Peyer's patch (tissue), 4 donors: ENCODE data around the gene MYO9B. TPM values are rescaled to one million over a fixed set of nuclear protein-coding genes. Genes with fewer than 3 reads are reported as not detected.

Source experiments
- DNase-seq, 3 donors: peaks; one replicate each; pipeline ENCODE4 v3.0.0-alpha.2; 2017 to 2019
- H3K27ac ChIP-seq, 4 donors: fragments of 200-600 bp; sonication (generic); one replicate each; pipeline ENCODE4 v1.5.1; 2016 to 2019
- H3K27me3 ChIP-seq, 2 donors: fragments of 200-600 bp; sonication (generic); one replicate each; pipeline ENCODE4 v1.5.1; 2019
- H3K36me3 ChIP-seq, 3 donors: fragments of 200-600 bp; sonication (generic); one replicate each; pipeline ENCODE4 v1.5.1; 2016 to 2019
- H3K4me1 ChIP-seq, 4 donors: fragments of 200-600 bp; sonication (generic); one replicate each; pipeline ENCODE4 v1.5.1; 2016 to 2019
- H3K4me3 ChIP-seq, 4 donors: fragments of 200-600 bp; sonication (generic); 1 replicate in 3 of 4; 2 replicates in 1 of 4; pipeline ENCODE4 v1.5.1; 2016 to 2019; ENCODE audit warnings: mild to moderate bottlenecking in 1 of 4
- H3K9me3 ChIP-seq, 4 donors: fragments of 200-600 bp; sonication (generic); one replicate each; pipeline ENCODE4 v1.5.1; 2016 to 2019; ENCODE audit warnings: mild to moderate bottlenecking in 1 of 4
- CTCF ChIP-seq, 6 experiments: fragments of 450-650 bp in 4 of 6; fragments of 200-600 bp in 2 of 6; sonication (generic) in 1 of 6; IDR thresholded peaks; one replicate each; pipeline ENCODE4 v1.5.1; 2017 to 2019; ENCODE audit warnings: antibody characterized with exemption in 6 of 6, mild to moderate bottlenecking in 3 of 6, moderate library complexity in 1 of 6
- POLR2A ChIP-seq, 2 donors: fragments of 450-650 bp; IDR thresholded peaks; one replicate each; pipeline ENCODE4 v1.5.1; 2017; ENCODE audit warnings: antibody characterized with exemption in 2 of 2, mild to moderate bottlenecking in 2 of 2, moderate library complexity in 2 of 2
- total RNA-seq, 4 donors: library from RNA; depleted of rRNA; stranded (reverse); fragments of >200 nt; gene quantifications; one replicate each; pipeline ENCODE4 v1.1.0, GENCODE V29; 2016

MYO9B gene
- total RNA-seq, 4 donors from 2014 or later, result 65.3 to 578 (median 143) TPM

- Histone ChIP-seq H3K4me3 (no peak overlapping the region), H3K4me1 (peaks cover 0 to 5% (median 0%) of the 10 kb centered on the region in 4 donors), H3K36me3 (peaks cover 0 to 23% (median 0%) of the 10 kb centered on the region in 3 donors), H3K27me3 (no peaks in the 10 kb centered on the region), H3K9me3 (no peaks in the 10 kb centered on the region), H3K27ac (no peak overlapping the region)
- TF ChIP-seq POLR2A (IDR thresholded peaks at IDR 0.05) (no peak), CTCF (IDR thresholded peaks at IDR 0.05) (no peak)
- no peak for DNase-seq
Measured at GRCh38 chr19:17061691-17062090, 13.9 kb upstream of the MYO9B start.

GRCh38 chr19:17063428-17063827 is 12.1 kb upstream of the MYO9B start:
- H3K9me3 ChIP-seq, result no peaks in the 10 kb centered on the region
- no peak overlapping the region for H3K4me3 ChIP-seq
- H3K27me3 ChIP-seq, result no peaks in the 10 kb centered on the region
- TF ChIP-seq POLR2A (IDR thresholded peaks at IDR 0.05) (no peak), CTCF (IDR thresholded peaks at IDR 0.05) (no peak)
- H3K4me1 ChIP-seq, result peaks cover 0 to 5% (median 0%) of the 10 kb centered on the region in 4 donors
- H3K27ac ChIP-seq, result no peak overlapping the region
- DNase-seq, result no peak
- H3K36me3 ChIP-seq, result peaks cover 0 to 17% (median 0%) of the 10 kb centered on the region in 3 donors

GRCh38 chr19:17069193-17069592 is 6.4 kb upstream of the MYO9B start:
- H3K27ac ChIP-seq, result no peak overlapping the region
- peaks cover 0 to 10% (median 2%) of the 10 kb centered on the region in 4 donors for H3K4me1 ChIP-seq
- H3K27me3 ChIP-seq, result no peaks in the 10 kb centered on the region
- no peaks in the 10 kb centered on the region for H3K9me3 ChIP-seq
- peaks cover 0 to 16% (median 0%) of the 10 kb centered on the region in 3 donors for H3K36me3 ChIP-seq
- no peak for DNase-seq
- no peak overlapping the region for H3K4me3 ChIP-seq
- TF ChIP-seq POLR2A (IDR thresholded peaks at IDR 0.05) (no peak), CTCF (IDR thresholded peaks at IDR 0.05) (no peak)

- Histone ChIP-seq H3K27ac (no peak overlapping the region), H3K4me1 (peaks cover 0 to 15% (median 3%) of the 10 kb centered on the region in 4 donors), H3K4me3 (no peak overlapping the region), H3K27me3 (no peaks in the 10 kb centered on the region), H3K36me3 (peaks cover 0 to 16% (median 0%) of the 10 kb centered on the region in 3 donors), H3K9me3 (no peaks in the 10 kb centered on the region)
- no peak for DNase-seq
- TF ChIP-seq CTCF (IDR thresholded peaks at IDR 0.05) (no peak), POLR2A (IDR thresholded peaks at IDR 0.05) (no peak)
Measured at GRCh38 chr19:17070421-17070820, 5.2 kb upstream of the MYO9B start.

- no peak for DNase-seq
- peaks cover 0 to 16% (median 0%) of the 10 kb centered on the region in 3 donors for H3K36me3 ChIP-seq
- H3K9me3 ChIP-seq, result no peaks in the 10 kb centered on the region
- H3K27ac ChIP-seq, result no peak overlapping the region
- TF ChIP-seq CTCF (IDR thresholded peaks at IDR 0.05), result no peak
- no peak for TF ChIP-seq POLR2A (IDR thresholded peaks at IDR 0.05)
- H3K4me1 ChIP-seq, result peaks cover 0 to 15% (median 3%) of the 10 kb centered on the region in 4 donors
- H3K4me3 ChIP-seq, result no peak overlapping the region
- H3K27me3 ChIP-seq, result no peaks in the 10 kb centered on the region
Measured at GRCh38 chr19:17070912-17071311, 4.7 kb upstream of the MYO9B start.
